C4-2B (cell line): ENCODE results near the gene SKP2.
"Not testable (repeated sequence)": the region's sequence is repeated elsewhere in the genome, so short reads cannot be mapped to it uniquely, and the experiment has no call there.

Experiments used
- H3K27ac ChIP-seq: fragments of 450-650 bp; 2 replicates; pipeline ENCODE4 v1.5.1; 2017
- ZFX ChIP-seq: fragments of 450-650 bp; IDR thresholded peaks from 2 replicates; pipeline ENCODE4 v1.6.1; 2017
- TF ChIP-seq, protein P1 (sequence below): fragments of 450-650 bp; conservative IDR thresholded peaks from 2 replicates; pipeline ENCODE4 v1.5.1; 2017; ENCODE audit warnings: mild to moderate bottlenecking

SKP2 gene

DNA sequence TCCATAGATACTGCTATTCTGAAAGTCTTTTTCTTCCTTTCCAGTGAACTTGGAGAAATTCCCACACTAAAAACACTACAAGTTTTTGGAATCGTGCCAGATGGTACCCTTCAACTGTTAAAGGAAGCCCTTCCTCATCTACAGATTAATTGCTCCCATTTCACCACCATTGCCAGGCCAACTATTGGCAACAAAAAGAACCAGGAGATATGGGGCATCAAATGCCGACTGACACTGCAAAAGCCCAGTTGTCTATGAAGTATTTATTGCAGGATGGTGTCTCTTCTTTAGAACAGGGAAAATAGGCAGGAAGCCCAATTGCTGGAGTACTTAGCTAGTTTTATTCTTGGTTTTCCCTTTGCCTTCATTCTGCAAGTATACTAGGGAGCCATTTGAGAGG is 29.9 kb downstream of the SKP2 start:
- no peak for TF ChIP-seq ZFX
- TF ChIP-seq, protein P1, sequence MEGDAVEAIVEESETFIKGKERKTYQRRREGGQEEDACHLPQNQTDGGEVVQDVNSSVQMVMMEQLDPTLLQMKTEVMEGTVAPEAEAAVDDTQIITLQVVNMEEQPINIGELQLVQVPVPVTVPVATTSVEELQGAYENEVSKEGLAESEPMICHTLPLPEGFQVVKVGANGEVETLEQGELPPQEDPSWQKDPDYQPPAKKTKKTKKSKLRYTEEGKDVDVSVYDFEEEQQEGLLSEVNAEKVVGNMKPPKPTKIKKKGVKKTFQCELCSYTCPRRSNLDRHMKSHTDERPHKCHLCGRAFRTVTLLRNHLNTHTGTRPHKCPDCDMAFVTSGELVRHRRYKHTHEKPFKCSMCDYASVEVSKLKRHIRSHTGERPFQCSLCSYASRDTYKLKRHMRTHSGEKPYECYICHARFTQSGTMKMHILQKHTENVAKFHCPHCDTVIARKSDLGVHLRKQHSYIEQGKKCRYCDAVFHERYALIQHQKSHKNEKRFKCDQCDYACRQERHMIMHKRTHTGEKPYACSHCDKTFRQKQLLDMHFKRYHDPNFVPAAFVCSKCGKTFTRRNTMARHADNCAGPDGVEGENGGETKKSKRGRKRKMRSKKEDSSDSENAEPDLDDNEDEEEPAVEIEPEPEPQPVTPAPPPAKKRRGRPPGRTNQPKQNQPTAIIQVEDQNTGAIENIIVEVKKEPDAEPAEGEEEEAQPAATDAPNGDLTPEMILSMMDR = no peak
- no peak overlapping the region for H3K27ac ChIP-seq

DNA sequence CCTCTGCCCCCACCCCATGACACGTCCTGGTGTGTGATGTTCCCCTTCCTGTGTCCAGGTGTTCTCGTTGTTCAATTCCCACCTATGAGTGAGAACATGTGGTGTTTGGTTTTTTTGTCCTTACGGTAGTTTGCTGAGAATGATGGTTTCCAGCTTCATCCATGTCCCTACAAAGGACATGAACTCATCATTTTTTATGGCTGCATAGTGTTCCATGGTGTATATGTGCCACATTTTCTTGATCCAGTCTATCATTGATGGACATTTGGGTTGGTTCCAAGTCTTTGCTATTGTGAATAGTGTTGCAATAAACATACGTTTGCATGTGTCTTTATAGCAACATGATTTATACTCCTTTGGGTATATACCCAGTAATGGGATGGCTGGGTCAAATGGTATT is 32.5 kb downstream of the SKP2 start:
- not testable (repeated sequence) for H3K27ac ChIP-seq

DNA sequence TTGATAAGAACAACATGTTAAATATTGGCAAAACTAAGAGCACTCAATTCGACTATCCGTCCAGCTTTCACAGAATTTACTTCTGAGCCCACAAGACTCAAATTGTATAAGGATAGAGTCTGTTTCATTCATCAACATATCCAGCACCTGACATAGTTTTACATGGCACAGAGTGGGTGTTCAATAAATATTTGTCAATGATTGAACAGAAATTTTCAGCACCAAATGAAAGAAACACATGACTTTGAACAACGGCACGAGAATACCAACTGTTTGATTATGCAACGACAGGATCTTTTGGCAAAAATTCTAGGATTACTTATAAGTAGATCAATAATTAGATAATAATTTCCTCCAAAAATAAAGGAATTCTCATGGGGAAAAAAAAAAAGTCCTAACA is 41.8 kb downstream of the SKP2 start:
- no peak overlapping the region for H3K27ac ChIP-seq
- TF ChIP-seq, protein P1 = no peak
- no peak for TF ChIP-seq ZFX

DNA sequence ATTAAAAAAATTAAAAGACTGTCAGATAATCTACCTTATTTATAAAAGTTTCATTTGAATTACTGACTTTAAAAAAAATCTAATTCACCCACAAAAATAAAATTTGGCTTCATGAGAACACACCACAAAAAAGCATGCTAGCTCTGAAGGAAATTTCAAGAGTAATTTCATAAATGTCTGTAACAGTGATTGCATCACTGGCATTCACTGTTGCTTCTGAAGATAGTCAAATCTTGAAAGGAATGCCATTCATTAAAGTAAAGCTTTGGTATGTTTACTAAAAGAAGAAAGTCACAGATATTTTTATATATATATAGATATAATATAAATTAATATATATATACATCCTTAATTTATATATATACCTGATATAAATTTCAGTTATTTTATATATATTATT is 46.4 kb downstream of the SKP2 start:
- H3K27ac ChIP-seq = no peak overlapping the region
- no peak for TF ChIP-seq ZFX
- TF ChIP-seq, protein P1 = no peak

DNA sequence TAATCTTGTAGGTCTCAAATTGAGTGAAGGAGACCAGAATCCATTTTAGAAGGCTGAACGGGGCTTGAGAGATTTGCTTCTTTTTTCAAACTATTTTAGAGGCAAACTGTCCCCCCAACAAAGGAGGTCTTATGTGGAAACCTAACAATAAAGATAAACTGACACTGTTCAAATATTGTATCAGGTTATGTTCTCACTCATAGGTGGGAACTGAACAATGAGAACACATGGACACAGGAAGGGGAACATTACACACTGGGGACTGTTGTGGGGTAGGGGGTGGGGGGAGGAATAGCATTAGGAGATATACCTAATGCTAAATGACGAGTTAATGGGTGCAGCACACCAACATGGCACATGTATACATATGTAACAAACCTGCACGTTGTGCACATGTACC is 46.9 kb downstream of the SKP2 start:
- not testable (repeated sequence) for H3K27ac ChIP-seq

DNA sequence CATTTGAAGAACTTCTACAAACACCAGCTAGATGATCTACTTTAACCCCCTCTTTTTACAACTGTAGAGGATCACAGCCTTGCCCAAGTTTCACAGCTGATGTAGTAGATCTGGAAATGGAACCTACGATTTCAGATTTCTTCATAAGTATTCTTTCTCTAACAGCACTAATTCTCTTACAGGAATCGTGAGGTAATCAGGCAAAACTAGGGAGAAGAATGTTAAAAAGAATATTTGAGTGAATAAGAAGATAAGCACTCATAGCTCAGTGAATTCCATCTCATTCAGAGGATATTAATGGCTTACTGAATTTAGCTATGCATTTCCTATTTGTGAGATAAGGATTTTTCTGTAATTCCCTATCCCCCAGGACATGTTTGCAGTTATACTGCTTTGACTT is 47.7 kb downstream of the SKP2 start:
- TF ChIP-seq ZFX = no peak
- TF ChIP-seq, protein P1 = no peak
- no peak overlapping the region for H3K27ac ChIP-seq

DNA sequence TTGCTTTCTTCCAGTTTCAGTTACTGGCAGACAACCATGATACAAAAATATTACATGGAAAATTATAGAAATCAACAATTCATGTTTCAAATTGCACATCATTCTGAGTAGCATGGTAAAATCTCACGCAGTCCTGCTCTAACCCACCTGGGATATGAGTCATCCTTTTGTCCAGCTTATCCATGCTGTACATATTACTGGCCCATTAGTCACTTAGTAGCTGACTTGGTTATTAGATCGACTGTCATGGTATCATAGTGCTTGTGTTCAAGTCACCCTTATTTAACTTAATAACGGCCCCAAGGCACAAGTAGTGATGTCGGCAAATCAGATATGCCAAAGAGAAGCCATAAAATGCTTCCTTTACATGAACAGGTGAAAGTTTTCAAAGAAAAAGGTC is 48.6 kb downstream of the SKP2 start:
- TF ChIP-seq, protein P1 = no peak
- no peak for TF ChIP-seq ZFX
- no peak overlapping the region for H3K27ac ChIP-seq

DNA sequence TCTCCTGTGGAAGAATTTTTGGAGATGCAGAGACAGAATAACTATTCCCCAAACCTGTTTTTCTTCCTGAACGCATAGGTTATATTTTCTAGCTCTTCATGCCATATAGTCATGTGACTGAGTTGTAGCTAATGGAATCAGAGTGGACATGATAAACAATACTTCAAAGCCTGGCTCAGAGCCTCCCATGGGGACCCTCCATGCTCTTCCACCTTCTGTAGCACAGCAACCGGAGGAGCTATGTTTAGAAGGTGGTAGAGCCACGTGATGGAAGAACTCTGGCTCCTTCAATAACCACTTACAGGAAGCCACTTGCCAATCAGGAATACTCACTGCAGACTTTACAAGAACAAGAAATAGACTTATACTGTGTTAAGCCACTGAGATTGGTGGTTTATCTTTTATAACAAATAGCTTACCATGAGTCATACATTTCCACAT is 50.6 kb downstream of the SKP2 start:
- H3K27ac ChIP-seq = no peak overlapping the region
- TF ChIP-seq, protein P1 = no peak
- TF ChIP-seq ZFX = no peak

DNA sequence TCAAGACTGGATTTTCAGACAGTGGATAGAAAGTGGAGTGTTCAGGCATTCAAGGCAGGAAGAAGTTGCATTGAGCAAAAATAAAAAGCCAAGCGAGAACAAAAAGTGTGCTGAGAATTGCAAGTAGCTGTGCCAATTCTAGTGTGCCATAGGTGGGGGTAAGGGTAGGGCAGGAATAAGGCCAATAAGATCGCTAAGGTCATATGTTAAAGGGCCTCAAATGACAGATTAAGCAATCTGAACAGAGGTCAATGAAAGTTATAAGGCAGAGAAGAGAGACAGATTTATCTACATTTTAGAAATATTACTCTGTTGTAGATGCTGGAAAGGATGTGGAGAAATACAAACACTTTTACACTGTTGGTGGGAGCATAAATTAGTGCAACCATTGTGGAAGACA is 53.4 kb downstream of the SKP2 start:
- no peak overlapping the region for H3K27ac ChIP-seq
- TF ChIP-seq ZFX = no peak
- TF ChIP-seq, protein P1 = no peak
